22Rv1 (cell line): ENCODE measurements around the gene PPP1R7.

Experiments
- ZFX ChIP-seq: fragments of 450-650 bp; IDR thresholded peaks from 2 replicates; pipeline ENCODE4 v1.6.1; 2017; ENCODE audit warnings: antibody characterized with exemption, borderline replicate concordance
- TF ChIP-seq, protein P1 (sequence below): fragments of 450-650 bp; IDR thresholded peaks from 2 replicates; pipeline ENCODE4 v1.5.1; 2017; ENCODE audit warnings: mild to moderate bottlenecking

DNA sequence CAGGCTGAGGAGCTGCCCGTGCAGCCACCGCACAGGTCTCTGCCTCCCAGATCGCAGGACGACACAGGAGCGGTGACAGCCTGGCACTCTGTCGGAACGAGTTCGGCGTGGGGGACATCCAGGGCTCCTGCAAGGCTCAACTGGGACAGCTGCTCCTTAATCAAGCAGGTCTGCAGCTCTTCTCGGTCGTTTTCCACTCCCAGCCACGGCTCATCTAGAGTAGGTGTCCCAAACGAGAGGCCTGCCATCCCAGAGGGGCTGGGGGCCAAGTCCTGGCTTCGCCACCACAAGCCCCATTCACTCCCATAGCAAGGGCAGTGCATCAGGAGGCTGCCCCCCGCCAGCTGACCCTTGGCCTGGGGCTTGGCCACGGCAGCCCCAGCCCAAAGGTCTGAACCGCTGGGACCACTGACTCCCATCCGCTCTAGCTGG, 23.5 kb upstream of the PPP1R7 start:
- TF ChIP-seq, protein P1, sequence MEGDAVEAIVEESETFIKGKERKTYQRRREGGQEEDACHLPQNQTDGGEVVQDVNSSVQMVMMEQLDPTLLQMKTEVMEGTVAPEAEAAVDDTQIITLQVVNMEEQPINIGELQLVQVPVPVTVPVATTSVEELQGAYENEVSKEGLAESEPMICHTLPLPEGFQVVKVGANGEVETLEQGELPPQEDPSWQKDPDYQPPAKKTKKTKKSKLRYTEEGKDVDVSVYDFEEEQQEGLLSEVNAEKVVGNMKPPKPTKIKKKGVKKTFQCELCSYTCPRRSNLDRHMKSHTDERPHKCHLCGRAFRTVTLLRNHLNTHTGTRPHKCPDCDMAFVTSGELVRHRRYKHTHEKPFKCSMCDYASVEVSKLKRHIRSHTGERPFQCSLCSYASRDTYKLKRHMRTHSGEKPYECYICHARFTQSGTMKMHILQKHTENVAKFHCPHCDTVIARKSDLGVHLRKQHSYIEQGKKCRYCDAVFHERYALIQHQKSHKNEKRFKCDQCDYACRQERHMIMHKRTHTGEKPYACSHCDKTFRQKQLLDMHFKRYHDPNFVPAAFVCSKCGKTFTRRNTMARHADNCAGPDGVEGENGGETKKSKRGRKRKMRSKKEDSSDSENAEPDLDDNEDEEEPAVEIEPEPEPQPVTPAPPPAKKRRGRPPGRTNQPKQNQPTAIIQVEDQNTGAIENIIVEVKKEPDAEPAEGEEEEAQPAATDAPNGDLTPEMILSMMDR: no peak
- no peak for TF ChIP-seq ZFX
